Fibroblast of upper back skin (primary cell): ENCODE results near the gene DUSP10.

Source experiments
- DNase-seq: peaks from one replicate; pipeline ENCODE4 v3.0.0-alpha.2; 2013

The DUSP10 gene

DNA sequence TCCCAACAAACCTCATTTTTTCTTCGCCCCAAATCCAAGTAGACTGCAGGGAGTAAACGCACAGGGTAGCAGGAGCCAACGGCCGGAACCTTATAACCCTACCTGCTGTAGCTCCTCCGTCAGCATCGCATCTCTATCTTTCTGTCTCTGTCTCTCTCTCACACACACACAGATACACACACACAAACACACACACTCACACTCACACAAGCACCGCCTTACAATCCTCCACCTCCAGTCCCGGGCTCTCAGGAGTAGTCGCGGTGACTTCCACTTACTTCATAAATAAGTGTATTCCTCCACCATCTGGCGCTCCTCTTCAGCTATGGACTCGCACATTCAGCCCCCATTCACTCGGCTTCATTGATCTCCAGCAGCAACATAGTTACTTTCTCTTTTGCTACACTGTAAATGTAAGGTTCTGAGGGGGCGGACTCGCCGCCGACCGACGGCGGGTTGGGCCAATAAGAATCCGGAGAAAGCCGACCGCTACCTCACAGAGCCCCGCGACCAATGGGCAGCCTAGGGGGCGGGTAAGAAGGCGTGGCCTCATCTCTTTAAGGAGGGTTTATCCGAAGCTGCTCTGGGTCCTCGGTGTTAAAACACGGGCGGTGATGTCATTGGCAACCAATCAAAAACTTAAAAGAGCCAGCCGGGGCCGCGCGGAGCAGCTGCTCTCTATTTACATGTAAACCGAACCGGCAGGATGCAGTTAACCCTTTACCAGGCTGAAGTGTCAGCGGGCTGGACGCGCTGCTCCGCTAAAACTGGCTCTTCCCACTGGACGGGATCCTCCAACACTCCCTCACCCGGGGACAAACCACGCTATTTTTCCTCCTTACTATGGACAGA is at the start of gene DUSP10:
Gene DUSP10, minus strand, starts transcription at position 387 of the 852 bp plus-strand sequence. CDS start 2,345 bp downstream, outside the sequence.
- DNase-seq: peak; percentile 100

DNA sequence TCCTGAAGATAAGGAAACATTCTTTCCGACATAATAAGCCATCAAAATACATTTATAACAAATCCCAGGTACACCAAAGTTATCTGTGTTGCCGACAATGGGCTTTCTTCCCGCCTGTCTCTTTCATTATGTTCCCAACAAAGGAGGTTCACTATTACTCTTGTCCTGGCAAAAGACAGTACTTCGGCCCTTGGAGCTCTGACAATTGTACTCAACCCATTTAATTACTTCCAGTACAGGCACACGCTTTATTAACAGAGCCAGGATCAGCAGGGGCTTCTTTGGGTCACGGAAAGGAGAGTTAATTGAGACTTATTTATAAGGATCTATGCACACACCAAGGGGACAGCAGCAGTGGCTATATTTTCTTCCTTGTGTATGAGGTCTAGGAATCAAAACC is 46.6 kb upstream of the DUSP10 start:
- no peak for DNase-seq

DNA sequence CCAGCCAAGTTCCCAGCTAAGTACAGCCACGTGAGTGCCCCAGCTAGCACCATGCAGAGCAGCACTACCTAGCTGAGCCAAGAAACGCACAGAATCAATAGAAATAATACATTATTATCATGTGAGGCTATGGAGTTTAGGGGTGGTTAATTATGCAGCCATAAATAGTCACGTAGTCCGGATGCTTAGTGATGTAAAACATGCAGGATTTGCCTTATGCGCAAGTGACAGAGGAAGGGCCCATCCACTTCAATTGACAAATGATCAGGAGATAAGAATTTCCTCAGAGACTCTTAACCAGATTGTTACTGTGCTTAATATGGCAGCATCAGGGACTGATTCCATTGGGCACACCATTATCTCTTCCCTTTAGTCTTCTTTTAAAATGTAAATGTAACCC is 44.8 kb upstream of the DUSP10 start:
- DNase-seq: no peak

DNA sequence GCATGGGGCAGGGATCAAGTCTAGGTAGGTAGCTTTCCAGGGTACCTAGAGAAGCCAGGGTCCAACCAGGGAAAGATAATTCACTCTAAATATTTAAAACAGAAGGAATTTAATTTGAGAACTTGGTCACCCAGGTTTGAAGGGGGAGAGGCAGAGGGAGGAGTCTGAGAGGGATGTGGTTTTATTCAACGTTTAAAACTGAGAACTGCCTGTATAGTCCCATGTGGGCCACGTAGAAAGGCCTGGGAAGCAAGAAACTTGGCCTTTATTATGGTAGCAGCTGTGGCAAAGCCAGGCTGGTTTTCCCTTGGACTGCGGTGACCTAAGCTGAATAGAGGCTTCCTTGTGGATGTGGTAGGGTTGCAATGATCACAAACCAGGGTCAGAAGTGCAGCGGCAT is 42.0 kb upstream of the DUSP10 start:
- DNase-seq: no peak

DNA sequence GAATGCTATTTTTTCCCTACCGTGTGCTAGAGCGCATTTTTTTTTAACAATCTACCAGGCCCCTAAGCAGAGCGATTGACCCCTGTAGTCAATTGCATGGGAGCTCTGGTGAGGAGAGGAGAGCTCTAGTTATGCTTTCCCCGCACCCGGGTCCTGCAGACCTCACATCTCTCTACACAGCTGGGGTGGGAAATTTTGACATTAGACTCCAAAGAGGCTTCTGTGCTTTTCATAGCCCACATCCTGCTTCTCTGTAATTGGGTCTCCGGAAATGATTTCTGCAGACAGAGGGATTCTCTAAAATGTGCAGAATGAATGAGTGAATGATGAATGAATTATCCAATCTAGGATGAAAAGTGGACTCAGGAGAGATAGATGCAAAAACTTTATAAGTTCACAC is 41.5 kb upstream of the DUSP10 start:
- no peak for DNase-seq

DNA sequence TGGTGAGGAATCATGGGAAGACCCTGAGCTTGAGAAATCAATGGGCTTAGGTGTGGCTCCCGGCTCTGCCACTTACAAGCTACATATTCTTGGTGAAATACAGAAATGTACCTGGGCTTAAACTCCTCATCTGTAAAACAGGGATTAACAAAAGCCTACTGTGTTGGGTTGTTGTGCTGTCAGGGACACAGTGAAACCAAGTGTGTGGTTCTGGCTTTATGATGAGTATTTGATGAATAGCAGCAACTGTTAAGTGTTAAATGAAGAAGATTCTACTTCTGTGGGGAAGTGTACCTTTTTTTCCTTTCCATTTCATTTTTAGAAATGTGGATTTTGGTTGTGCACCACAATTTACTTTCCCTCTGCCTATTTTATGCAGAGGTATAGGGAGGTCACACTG is 41.1 kb upstream of the DUSP10 start:
- DNase-seq: no peak

DNA sequence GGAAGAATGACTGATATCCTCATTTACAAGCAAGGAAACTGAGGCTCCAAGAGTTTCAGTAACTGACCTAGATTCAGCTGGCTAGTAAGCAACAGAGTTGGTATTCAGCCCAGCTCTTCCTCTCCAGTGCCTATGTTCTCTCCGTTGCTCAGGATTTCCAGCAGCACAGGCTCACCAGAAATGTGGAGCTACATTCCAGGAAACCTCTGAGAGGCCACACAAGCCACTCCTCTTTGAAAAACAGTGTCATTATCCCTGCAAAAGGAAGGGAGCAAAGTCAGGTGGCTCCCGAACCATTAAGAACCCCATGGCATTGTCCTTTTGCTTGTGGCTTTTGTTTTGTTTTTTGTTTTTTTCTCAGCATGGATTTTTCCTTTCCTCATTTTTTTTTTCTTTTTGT is 40.6 kb upstream of the DUSP10 start:
- DNase-seq: peak; percentile 27

DNA sequence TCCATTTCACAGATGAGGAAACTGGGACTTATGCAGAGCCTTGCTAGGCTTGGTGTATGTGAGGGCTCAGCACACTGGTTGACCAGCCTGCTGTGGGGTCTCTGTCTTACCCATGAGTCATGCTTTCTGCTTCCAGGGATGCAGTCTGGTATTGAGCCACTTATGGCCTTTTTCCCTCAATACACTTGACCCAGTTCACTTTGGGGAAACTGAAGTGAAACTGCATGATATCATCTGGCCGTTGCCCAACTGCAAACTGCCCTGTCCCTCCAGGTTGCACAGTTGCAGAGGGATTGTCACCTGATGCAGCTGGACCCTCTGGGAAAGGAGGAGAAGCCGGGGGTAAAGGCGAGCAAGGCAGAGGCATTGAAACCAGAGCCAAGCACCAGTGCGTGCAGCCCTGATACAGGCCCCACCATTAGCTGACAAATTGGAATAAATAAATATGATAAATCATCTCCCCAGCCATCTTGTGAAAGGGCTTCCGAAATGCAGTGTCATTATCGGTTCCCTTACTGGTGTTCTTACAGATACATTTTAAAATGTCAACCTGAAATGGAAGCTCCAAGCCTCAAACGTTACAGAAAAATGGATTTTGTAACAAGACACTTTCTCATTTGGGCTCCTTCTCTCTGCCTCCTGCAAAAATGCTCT is 39.3 kb upstream of the DUSP10 start:
- no peak for DNase-seq

DNA sequence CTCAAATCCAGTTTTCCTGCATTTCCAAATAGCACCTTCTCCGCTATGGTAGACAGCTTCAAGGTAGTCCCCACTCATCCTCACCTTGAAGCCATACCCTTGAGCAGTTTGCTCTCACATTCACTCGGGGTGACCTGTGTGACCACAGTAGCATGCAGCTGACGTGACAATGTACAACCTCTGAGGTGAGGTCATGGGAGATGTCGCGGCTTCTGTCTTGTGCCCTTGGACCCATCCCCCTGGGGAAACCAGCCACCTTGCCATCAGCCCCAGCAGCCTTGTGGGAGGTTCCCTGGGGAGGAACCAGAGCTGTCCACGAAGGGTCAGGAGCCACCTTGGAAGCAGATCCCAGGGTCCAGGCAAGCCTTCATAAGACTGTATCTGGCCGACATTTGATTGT is 38.3 kb upstream of the DUSP10 start:
- no peak for DNase-seq

DNA sequence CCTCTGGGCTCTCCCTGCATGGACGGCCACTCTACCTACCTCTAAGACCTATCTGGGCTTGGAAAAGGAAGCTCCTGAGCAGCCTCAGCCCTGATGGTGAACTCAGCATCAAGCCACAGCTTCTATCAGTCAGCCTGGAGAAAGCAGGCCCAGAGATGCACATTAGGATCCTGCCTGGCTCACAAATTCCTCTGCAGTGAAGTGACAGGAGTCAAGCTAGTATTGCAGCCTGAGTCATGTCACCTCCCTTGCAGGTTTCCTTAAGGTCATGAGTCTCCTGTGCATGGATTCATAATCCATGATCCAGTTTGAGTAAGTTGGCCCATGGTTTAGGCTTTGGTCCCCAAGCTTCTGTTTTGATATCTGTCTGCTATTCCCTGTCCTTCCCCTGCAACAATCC is 37.9 kb upstream of the DUSP10 start:
- no peak for DNase-seq

DNA sequence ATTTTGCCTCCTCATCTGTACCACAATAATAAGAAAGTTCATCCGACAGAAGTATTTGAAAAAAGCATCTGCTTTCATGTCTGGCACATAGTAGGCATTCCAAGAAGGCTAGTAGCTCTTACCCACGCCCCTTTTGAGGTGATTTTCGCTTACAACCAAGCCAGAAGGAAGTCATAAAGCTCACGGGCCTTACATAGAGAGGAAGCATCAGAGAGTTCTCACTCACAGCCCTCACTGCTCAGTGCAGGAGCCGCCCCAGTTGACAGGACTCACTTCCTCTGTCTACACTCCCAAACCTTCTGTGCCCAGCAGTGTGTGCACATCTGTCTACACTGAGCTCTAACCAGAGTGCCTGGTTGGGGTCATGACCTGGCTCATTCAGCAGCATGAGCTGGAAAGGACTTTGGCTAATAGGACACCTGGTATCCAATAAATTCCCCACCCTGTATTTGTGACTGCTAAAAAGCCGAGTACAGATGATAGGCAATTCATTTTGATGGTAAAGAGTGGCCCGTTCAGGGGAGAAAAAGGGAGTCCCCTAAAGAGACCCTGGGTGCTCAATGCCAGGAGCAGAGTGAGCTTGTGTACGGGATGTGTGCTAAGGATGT is 36.8 kb upstream of the DUSP10 start:
- DNase-seq: no peak

DNA sequence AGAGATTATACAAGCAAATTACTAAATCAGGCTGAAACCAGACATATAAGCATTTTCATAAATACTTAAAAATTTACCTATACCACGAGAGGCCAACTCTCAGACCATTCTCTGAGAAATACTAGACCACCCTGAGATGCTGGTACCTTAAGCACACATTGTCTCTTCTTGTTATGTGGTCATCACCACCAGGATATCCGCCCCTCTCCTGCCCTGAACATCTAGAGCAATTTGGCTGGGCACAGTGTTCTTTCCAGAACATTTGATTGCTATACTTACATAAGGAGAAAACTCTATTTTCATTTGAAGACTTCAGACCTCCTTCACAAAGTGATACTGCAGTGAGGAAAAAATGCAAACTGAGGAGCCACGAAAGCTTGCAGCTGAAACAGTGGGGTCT is 36.2 kb upstream of the DUSP10 start:
- DNase-seq: no peak

DNA sequence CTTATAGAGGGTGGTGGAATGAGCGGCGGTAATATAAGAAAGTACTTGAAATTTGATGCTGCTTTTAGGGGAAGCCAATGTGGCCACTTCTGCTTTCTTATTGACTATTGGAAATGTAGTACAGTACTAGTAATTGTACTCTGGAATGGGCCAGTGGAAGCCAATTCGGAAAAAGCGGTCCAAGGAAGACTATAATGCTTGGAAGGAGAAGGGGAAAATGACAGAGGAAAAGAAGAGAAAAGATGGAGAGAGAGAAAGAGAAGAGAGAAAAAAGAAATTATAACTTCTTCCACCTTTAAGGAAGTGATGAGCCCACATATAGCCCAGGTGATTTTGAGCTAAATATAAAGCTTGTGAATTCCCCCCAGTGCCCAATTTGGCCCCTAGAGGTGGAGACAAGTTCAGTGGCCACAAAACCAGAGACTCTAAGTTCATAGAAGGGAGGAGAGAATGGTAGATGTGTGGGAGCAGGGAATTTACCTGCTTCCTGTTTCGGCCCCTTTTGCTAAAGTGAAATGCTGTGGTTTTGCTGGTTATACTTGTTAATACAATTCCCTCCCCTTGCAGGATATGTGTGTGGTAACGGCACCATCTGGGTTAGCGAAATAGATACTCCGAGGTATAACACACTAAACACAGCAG is 35.7 kb upstream of the DUSP10 start:
- DNase-seq: no peak

DNA sequence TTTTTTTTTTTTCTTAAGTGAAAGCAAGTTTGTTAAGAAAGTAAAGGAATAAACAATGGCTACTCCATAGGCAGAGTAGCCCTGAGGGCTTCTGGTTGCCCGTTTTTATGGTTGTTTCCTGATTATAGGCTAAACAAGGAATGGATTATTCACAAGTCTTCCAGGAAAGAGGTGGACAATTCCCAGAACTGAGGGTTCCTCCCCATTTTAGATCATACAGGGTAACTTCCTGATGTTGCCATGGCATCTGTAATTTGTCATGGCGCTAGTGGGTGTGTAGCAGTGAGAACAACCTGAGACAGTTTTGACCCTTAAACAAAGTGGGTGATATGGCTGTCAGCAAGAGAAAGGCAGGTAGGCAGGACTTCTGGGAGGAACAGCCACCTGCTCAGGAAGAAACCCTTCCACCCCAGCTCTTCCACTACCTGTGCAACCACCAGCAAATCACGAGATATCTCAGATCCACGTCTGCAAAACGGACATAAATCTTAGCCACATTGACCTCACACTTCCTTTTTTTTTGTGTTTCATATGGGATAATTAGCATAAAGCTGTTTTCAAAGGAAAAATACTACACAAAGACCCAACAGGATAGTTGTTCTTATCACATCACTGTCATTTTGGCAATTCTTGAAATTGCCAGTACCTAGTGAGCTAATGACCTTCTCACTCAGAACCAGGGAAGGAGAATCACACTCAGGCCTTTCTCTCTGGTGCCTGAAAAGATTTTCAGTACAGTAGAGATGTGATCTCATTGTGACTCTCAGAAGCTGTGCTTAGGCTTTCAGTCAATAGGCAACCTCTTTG is 34.8 kb upstream of the DUSP10 start:
- no peak for DNase-seq

DNA sequence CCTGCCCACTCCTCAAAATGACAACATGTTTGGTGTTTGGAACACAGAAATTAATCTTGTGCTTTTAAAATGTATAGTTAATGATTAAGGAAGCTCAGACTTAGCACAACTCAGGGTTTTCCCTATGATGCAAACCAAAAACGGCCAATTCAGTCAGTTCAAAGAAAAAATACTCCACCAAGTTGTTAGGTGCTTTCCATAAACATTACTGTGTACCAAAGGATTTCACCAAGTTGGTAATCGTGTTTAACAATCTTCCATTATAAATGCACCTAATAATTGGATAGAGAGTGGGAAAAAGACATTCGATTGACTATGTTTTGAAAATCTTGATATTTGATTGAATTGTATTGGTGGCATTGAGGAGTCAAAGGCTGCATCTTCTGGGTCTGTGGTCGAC is 33.3 kb upstream of the DUSP10 start:
- no peak for DNase-seq

DNA sequence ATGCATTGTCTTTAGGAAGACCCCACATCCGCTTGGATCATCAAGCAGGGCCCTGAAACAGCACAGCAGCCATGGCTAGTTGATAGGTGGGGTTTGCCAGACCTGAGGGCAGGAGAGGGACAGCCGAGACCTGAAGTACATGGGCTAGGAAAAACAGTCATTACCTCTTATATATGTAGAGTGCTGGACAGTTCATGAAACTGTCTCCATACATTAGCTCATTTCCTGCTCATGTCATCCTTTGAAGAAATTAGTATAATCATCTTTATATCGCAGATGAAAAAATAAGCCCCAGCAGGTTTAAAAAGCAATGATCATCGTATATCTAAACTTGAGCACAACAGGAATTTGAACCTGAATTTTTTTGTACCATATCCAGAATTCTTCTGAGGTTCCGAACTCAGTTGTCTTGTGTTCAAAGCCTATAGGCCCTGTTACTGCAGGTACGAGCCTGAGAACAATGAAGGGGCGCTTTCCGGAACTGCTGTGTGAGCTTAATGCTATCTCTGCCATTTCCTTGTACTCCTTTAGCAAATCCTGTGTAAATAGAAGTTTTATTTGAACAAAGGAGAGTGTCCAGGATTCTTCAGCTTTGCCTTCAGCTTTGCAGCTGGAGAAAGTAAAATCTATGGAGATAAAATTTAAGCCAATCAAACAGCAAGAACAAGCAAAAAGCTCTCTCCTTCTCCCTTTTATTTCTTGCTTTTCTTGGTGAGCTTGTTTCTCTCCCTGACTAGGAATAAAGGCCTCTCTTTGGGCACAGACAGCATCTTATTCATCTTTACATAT is 32.4 kb upstream of the DUSP10 start:
- DNase-seq: no peak

DNA sequence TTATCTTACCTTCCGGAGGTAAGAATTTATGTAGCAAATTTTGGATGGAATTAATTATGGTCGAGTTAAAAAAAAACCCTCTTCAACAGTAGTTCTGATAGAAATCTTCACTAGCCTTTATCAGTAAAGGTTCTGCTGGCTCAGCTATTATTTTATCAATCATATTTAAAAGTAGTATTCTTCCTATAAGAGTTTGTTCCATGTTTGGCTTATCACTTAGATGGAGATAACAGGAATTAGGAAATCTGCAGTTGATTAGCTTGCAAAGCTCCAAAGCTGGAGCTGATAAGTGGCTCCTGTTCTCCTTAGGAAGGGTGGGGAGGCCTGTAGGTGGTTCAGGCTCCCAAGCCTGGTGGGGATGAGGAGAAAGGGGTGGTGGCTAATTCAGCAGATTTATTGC is 31.5 kb upstream of the DUSP10 start:
- DNase-seq: no peak

DNA sequence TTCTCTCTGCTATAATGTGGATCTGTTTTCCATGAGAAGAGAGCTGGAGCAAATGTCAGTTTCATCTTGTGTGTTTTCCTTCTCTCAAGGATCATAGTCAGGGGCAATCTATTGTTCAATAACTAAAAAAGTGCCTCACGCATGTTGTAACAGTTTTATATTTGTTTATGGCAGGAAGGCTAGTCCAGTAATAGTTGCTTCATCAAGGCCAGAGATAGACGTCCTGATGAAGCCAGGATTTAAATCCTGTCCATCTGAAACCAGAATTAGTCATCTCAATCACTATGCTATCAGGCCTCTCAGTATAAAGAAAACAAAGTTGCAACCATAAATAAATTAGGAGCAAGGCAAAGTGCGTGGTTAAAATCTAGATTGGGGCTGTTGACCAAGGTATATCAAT is 30.2 kb upstream of the DUSP10 start:
- no peak for DNase-seq

DNA sequence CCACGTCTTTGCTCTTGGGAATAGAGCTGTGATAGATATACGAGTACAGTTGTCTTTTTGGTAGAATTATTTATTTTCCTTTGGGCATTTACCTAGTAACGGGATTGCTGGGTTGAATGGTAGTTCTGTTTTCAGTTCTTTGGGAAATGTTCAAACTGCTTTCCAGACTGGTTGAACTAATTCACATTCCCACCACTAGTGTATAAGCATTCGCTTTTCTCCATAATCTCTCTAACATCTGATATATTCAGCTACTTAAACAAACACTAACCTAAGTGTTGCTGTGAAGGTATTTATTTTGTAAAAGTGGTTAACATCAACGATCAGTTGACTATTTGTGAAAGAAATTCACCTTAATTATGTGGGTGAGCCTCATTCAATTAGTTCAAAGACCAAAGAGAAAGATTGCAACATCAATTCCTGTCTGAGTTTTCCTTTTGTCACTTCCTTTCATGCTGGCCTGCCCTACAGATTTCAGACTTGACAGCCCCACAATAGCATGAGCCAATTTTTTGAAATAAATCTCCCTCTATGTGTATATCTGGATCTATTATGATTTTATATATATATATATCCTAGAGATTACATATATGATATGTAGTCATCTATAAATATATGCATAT is 26.7 kb upstream of the DUSP10 start:
- DNase-seq: no peak

DNA sequence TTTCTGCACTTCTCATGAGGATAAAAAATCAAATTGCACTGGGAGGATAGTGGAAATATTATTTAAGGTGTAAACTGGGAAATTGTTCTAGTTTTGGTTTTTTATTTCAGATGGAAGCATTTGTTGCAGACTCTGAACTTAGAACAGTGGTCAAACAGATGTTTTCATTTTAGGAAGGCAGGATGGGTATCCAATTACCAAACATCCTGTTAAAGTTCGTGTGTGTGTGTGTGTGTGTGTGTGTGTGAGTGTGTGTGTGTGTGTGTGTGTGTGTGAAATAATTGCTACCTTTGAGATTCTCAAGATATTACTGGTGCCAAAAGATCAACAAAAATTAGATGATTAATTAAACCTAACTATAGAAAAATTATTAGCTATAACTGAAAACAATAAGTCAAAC is 24.3 kb upstream of the DUSP10 start:
- DNase-seq: peak; percentile 72

DNA sequence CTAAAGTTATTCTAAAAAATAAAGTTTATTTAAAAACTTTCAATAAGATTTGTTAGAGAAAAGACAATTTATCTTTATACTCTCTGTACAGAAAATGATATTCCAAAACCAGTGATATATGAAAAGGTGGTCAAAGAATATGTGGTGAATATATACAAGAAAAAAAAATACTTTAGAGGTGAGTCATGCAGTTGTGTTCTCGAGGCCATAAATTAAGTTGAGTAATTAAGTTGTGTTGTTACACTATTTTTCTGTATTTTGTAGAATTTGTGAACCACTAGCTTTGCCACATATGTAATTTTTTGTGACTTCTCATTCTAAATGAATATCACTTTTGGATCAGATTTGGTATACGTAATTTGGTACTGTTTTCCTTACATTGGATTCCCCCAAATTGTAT is 23.6 kb upstream of the DUSP10 start:
- peak; percentile 14 for DNase-seq
